HG03097 (cell line): ENCODE measurements around the gene AZI2.

Experiments used
- ATAC-seq: cut with Tn5 transposase; IDR thresholded peaks from one replicate; pipeline ENCODE4 v1.9.1; 2021; ENCODE audit not compliant: unreplicated experiment, low FRiP score

Gene AZI2, protein sequence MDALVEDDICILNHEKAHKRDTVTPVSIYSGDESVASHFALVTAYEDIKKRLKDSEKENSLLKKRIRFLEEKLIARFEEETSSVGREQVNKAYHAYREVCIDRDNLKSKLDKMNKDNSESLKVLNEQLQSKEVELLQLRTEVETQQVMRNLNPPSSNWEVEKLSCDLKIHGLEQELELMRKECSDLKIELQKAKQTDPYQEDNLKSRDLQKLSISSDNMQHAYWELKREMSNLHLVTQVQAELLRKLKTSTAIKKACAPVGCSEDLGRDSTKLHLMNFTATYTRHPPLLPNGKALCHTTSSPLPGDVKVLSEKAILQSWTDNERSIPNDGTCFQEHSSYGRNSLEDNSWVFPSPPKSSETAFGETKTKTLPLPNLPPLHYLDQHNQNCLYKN

GRCh38 chr3:28348629-28349468, at the start of gene AZI2, which contains the start of gene ZCWPW2:
TSS of gene AZI2 (minus strand) at chr3:28348824. CDS start at chr3:28340617, 8,207 bp downstream.
TSS of gene ZCWPW2 (plus strand) at chr3:28348721. CDS start at chr3:28413069, 64,348 bp downstream.
- peak; percentile 96 for ATAC-seq

GRCh38 chr3:28388978-28389377, 40.4 kb upstream of the AZI2 start:
- no peak for ATAC-seq

- no peak for ATAC-seq
Measured at GRCh38 chr3:28386049-28386448, 37.4 kb upstream of the AZI2 start.

GRCh38 chr3:28376424-28376823, 27.8 kb upstream of the AZI2 start:
- ATAC-seq, result no peak

DNA sequence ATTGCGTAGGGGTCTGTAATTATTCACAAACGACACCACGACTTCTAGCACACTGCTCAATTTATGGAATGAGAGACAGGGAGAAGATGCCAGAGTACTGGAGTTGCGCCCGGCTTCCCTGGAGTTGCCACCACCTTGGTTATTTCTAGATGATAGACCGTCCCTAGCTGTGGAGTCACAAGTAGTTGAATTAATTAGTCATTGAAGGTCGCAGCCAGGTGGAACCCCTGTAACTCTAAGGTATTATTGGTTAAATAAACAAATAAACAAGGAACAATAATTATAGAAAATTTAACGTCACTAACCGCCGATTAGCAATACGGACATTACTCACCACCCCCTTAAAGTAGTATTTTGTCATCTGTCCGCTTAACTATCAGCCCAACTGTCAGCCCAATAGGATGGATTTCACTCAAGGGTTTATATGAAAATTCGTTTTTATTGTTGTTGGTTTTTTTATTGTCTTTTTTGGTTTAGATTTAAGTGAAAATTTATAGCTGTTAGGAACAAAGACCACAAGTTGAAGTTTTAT, 911 bp upstream of the AZI2 start:
- ATAC-seq, result no peak

DNA sequence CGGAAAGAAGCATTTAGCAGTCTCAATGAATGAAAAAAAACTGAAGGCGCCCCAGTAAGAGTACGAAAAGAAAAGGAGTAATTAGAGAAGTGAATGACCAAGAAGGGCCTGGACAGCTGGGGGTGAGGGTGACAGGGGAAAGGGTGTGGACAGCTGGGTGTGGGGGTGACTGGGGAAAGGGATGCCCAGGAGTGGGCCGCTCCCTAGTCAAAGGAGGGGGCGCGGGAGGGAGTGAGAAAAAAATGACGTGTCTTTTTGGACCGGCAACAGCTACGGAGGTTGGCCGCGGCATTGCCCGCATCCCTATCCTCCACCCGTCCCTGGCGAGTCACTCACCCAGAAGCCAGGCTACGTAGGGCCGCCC, 377 bp downstream of the AZI2 start:
- no peak for ATAC-seq

GRCh38 chr3:28347374-28348264, 1.0 kb downstream of the AZI2 start:
- ATAC-seq, result no peak

GRCh38 chr3:28345690-28346089, 2.9 kb downstream of the AZI2 start:
- no peak for ATAC-seq

- ATAC-seq, result no peak
Measured at GRCh38 chr3:28343144-28343543, 5.5 kb downstream of the AZI2 start.

- no peak for ATAC-seq
Measured at GRCh38 chr3:28337230-28337629, 11.4 kb downstream of the AZI2 start.

DNA sequence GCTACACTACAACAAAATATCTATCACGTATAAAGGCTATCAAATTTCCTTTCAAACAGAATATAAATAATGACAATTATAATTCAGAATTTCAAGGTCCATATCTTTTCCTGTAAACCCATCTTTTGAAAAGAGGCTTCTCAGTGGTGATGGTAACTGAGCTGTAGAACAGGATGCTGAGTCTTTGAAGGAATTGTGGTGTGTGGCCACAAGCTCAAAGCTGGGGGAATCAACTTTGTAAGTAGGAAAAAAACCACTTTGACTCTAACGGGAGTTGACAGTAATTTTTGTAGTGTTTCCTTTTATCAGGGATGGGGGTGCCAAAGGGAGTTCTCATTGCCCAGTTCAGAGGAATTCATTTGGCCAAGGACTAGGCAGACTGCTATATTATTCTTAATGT, 13.4 kb downstream of the AZI2 start:
- no peak for ATAC-seq

DNA sequence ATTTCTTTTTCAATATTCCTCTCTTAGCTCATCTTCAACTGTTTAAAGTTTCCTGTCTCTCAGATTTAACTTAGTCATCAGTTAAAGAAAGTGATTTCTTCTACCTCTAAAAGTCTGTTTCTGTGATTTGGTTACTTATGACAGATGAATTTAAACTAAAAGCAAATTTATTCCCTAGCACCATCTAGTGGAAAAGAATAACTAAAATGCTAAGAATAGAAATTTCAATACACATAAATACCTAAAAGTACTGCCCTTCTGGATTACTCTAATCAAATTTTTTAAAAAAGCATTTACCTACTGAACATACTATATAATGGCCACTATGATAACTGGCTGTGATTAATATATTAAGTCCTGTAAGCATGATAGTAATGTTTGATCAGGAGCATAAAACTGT, 14.1 kb downstream of the AZI2 start:
- ATAC-seq, result no peak

GRCh38 chr3:28328188-28329151, 20.2 kb downstream of the AZI2 start:
- no peak for ATAC-seq

GRCh38 chr3:28326458-28326926, 22.1 kb downstream of the AZI2 start:
- ATAC-seq, result peak; percentile 70

DNA sequence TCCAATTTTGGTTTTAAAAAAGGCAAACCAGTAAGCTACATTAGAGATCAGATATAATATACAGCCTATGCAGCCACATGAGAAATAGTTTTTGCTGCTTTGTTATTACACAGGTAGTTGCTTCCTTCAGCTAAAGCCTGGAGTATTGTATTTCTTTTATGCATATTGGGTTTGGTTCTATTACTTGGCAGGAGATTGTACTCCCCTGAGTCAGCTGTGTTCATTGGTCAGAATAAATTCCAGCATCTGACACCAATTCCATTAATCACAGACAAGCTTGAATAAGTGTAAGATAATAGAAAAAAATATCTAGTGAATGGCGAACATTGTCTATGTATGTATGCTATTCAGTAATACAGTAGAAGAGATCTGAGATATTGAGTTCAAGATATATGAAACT, 26.2 kb downstream of the AZI2 start:
- ATAC-seq, result no peak

- no peak for ATAC-seq
Measured at GRCh38 chr3:28320981-28321380, 27.6 kb downstream of the AZI2 start.

GRCh38 chr3:28317438-28318022, 31.1 kb downstream of the AZI2 start:
- ATAC-seq, result no peak

DNA sequence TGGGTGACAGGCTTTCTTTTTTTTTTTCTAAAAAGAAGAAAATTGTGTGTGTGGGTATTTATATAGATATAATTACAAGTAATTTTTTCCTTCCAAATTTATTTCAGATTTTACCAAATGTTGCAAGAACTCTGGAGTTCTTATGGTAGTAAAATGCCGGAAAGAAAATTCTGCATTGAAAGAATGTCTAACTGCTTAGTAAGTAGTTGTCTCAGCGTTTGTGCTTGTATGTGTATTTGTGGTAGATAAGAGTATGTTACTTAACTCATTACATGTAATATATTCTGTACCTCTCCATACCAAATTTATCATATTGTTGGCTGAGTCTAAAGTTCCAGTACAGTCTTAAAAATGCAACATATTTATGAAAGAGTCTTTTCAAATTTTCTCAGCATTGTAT, 32.4 kb downstream of the AZI2 start:
- ATAC-seq, result no peak

DNA sequence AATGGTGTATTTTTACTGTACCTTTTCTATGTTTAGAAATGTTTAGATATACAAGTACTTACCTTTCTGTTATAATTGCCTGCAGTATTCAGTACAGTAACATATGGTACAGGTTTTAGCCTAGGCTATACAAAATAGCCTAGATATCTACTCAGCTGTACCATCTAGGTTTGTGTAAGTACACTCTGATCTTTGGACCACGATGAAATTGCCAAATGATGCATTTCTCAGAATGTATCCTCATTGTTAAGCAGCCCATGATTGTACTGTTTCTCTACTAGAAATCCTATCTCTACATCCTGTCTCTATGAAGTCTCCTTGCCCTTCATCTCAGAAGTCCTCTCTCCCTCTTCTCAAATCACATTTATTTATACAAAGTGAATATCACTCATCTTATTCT, 32.9 kb downstream of the AZI2 start:
- no peak for ATAC-seq
